HEK293 (cell line): Measurements from ENCODE around the gene LACTBL1.
A peak's percentile ranks its signal among the peaks of the same experiment; 100 is the strongest.
"Not testable (repeated sequence)": the region's sequence is repeated elsewhere in the genome, so short reads cannot be mapped to it uniquely, and the experiment has no call there.

Source experiments
- CTCF ChIA-PET: fragments of 350-600 bp; formaldehyde crosslinking; extraction: SDS; loops from one replicate; lab custom pipeline; 2021; ENCODE audit warnings: antibody characterized with exemption; lab: Yijun Ruan, JAX
- POLR2A ChIA-PET: fragments of 300-600 bp; formaldehyde crosslinking; extraction: SDS; loops from one replicate; lab custom pipeline; 2020; ENCODE audit warnings: antibody characterized with exemption, inconsistent platforms; lab: Yijun Ruan, JAX
- H3K27ac ChIP-seq: fragments of 200-500 bp; sonication (Bioruptor generic); 2 replicates; pipeline ENCODE4 v1.5.1; 2014; ENCODE audit warnings: low read depth, low read length, control low read depth, inconsistent platforms; ENCODE audit errors: extremely low read depth
- H3K36me3 ChIP-seq, 2 experiments: fragments of 200-500 bp in 1 of 2; sonication (Bioruptor generic) in 1 of 2; 1 replicate in 1 of 2; 2 replicates in 1 of 2; pipeline ENCODE4 v1.5.1; 2014 to 2017; ENCODE audit warnings: inconsistent platforms in 2 of 2, low read length in 2 of 2; ENCODE audit not compliant: control insufficient read depth in 2 of 2, insufficient read depth in 1 of 2
- H3K4me1 ChIP-seq: fragments of 200-500 bp; sonication (Bioruptor generic); 2 replicates; pipeline ENCODE4 v1.5.1; 2014; ENCODE audit warnings: mild to moderate bottlenecking, low read length, inconsistent platforms; ENCODE audit not compliant: control insufficient read depth, insufficient read depth
- H3K4me3 ChIP-seq: 2 replicates; pipeline ENCODE4 v1.5.1; 2011; ENCODE audit warnings: low read depth, mild to moderate bottlenecking, control low read depth, low read length, moderate library complexity
- H3K9me3 ChIP-seq: fragments of 200-500 bp; sonication (Bioruptor generic); 2 replicates; pipeline ENCODE4 v1.5.1; 2014; ENCODE audit warnings: low read depth, low read length, inconsistent platforms; ENCODE audit not compliant: control insufficient read depth, insufficient read depth
- SETDB1 ChIP-seq: IDR thresholded peaks from one replicate; pipeline ENCODE4 v1.6.1; 2017; ENCODE audit warnings: mild to moderate bottlenecking, low read length, moderate library complexity, mixed read lengths; ENCODE audit not compliant: insufficient read length
- TRIM28 ChIP-seq: IDR thresholded peaks from 2 replicates; pipeline ENCODE4 v1.6.1; 2011; ENCODE audit warnings: low read length, control low read depth, borderline replicate concordance
- ZNF138 ChIP-seq: fragments of 450-650 bp; formaldehyde crosslinking; IDR thresholded peaks from 2 replicates; pipeline ENCODE4 v1.5.1; 2016; ENCODE audit warnings: missing biosample characterization, missing genetic modification characterization, borderline replicate concordance
- ZNF184 ChIP-seq: fragments of 450-650 bp; IDR thresholded peaks from 2 replicates; pipeline ENCODE4 v1.5.1; 2018; ENCODE audit warnings: missing biosample characterization, mild to moderate bottlenecking, missing genetic modification characterization
- ZNF280D ChIP-seq: fragments of 450-650 bp; formaldehyde crosslinking; IDR thresholded peaks from 2 replicates; pipeline ENCODE4 v1.5.1; 2016; ENCODE audit warnings: missing biosample characterization, missing genetic modification characterization
- ZNF518A ChIP-seq: fragments of 450-650 bp; formaldehyde crosslinking; conservative IDR thresholded peaks from 2 replicates; pipeline ENCODE4 v1.5.1; 2016; ENCODE audit warnings: low read depth, missing biosample characterization, missing genetic modification characterization
- ZNF530 ChIP-seq: fragments of 450-650 bp; formaldehyde crosslinking; IDR thresholded peaks from 2 replicates; pipeline ENCODE4 v1.5.1; 2016; ENCODE audit warnings: low read depth, missing biosample characterization, missing genetic modification characterization
- ZNF549 ChIP-seq: fragments of 450-650 bp; IDR thresholded peaks from 2 replicates; pipeline ENCODE4 v1.5.1; 2018; ENCODE audit warnings: missing biosample characterization, missing genetic modification characterization, mild to moderate bottlenecking, inconsistent platforms, moderate library complexity
- ZNF600 ChIP-seq: fragments of 450-650 bp; formaldehyde crosslinking; IDR thresholded peaks from 2 replicates; pipeline ENCODE4 v1.5.1; 2016; ENCODE audit warnings: missing biosample characterization, missing genetic modification characterization
- ZNF610 ChIP-seq: fragments of 450-650 bp; formaldehyde crosslinking; IDR thresholded peaks from 2 replicates; pipeline ENCODE4 v1.5.1; 2016; ENCODE audit warnings: missing biosample characterization, missing genetic modification characterization, borderline replicate concordance
- ZNF626 ChIP-seq: fragments of 450-650 bp; sonication (Bioruptor Pico); formaldehyde crosslinking; IDR thresholded peaks from 2 replicates; pipeline ENCODE4 v1.5.1; 2018; ENCODE audit warnings: missing biosample characterization, missing genetic modification characterization, inconsistent platforms
- ZNF639 ChIP-seq: fragments of 450-650 bp; formaldehyde crosslinking; IDR thresholded peaks from 2 replicates; pipeline ENCODE4 v1.5.1; 2016; ENCODE audit warnings: missing biosample characterization, missing genetic modification characterization
- ZNF830 ChIP-seq: fragments of 450-650 bp; IDR thresholded peaks from 2 replicates; pipeline ENCODE4 v1.5.0; 2018; ENCODE audit warnings: missing biosample characterization, missing genetic modification characterization, low read depth, mild to moderate bottlenecking, moderate library complexity

Gene LACTBL1

GRCh38 chr1:23000133-23000532 lies 27.5 kb upstream of the LACTBL1 start:
- H3K9me3 ChIP-seq, H3K4me1 ChIP-seq, POLR2A ChIA-PET, H3K4me3 ChIP-seq, H3K36me3 ChIP-seq: not testable (repeated sequence)
- CTCF ChIA-PET: interaction anchor here (0.7 kb wide), 1 partner anchor 524 kb away, joined by 3 read pairs; no protein-coding TSS in a partner anchor
- peak; percentile 79 for TF ChIP-seq ZNF600
- TF ChIP-seq, all 188 proteins: peak for 1; not testable (repeated sequence) for 187
- H3K27ac ChIP-seq: not testable (repeated sequence)

GRCh38 chr1:22997528-22997927 lies 24.9 kb upstream of the LACTBL1 start:
- H3K36me3 ChIP-seq, H3K4me1 ChIP-seq, H3K9me3 ChIP-seq, H3K27ac ChIP-seq, H3K4me3 ChIP-seq, POLR2A ChIA-PET: not testable (repeated sequence)
- CTCF ChIA-PET: interaction anchor here (0.6 kb wide), 2 partner anchors 101 to 216 kb away, joined by 3 to 4 read pairs; no protein-coding TSS in a partner anchor

GRCh38 chr1:22995774-22996173 lies 23.1 kb upstream of the LACTBL1 start:
- ChIA-PET POLR2A (no interaction called here), CTCF (interaction anchor here (0.6 kb wide), 3 partner anchors 31 to 888 kb away, joined by 3 to 5 read pairs (median 3); no protein-coding TSS in a partner anchor)
- H3K36me3 ChIP-seq: no peaks in the 10 kb centered on the region
- TF ChIP-seq SETDB1: peak; percentile 91
- TF ChIP-seq ZNF530: no peak
- no peak for TF ChIP-seq ZNF138 (tag by site-specific recombination)
- TF ChIP-seq ZNF830 (tag by site-specific recombination): no peak
- no peak overlapping the region for H3K4me3 ChIP-seq
- H3K27ac ChIP-seq: no peak overlapping the region
- H3K4me1 ChIP-seq: no peaks in the 10 kb centered on the region
- no peaks in the 10 kb centered on the region for H3K9me3 ChIP-seq

- CTCF ChIA-PET: interaction anchor here (1.0 kb wide), 1 partner anchor 191 kb away, joined by 3 read pairs; no protein-coding TSS in a partner anchor
- not testable (repeated sequence) for H3K9me3 ChIP-seq
These were observed 20.6 kb upstream of the LACTBL1 start for GRCh38 chr1:22993220-22993795.

More at GRCh38 chr1:22993220-22993795, 20.6 kb upstream of the LACTBL1 start:
- H3K36me3 ChIP-seq, H3K4me1 ChIP-seq, POLR2A ChIA-PET, H3K27ac ChIP-seq, H3K4me3 ChIP-seq: not testable (repeated sequence)
- 0 out of 2 replicates have a peak, but pooled peaks have one; percentile 23 for TF ChIP-seq ZNF626 (tag by site-specific recombination)
- TF ChIP-seq ZNF280D (tag by site-specific recombination): peak; percentile 95
- TF ChIP-seq ZNF610 (tag by site-specific recombination): peak; percentile 57; the same call in 1 of the 2 replicates
- peak; percentile 49; the same call in 1 of the 2 replicates for TF ChIP-seq ZNF549 (tag by site-specific recombination)
- peak; percentile 88 for TF ChIP-seq TRIM28
- TF ChIP-seq ZNF184 (tag by site-specific recombination): 0 out of 2 replicates have a peak, but pooled peaks have one; percentile 17
- TF ChIP-seq ZNF518A: 0 out of 2 replicates have a peak, but pooled peaks have one; percentile 41
- peak; percentile 100 for TF ChIP-seq SETDB1
- peak; percentile 58; the same call in 1 of the 2 replicates for TF ChIP-seq ZNF639 (tag by site-specific recombination)
